ENCODE results near the gene ACADM.

ACADM gene

DNA sequence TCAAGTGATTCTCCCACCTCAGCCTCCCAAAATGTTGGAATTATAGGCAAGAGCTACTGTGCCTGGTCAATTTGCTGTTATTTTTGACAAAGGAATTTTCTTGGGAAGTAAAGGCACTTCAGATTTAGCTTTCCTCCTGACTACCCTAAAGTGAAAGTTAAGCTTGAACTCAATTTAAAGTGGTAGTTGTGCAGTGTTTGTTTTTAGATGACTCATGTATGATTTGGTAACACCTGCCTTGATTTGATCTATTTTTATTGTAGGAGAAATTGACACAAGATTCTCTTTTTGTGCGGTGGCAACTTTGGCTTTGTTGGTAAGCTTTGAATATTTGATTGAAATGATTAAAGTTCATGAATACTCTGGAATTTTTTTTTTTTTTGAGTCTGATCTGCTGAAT, 66.5 kb downstream of the ACADM start:
- peak overlapping the region; percentile 0 for H3K4me3 ChIP-seq (ENCODE audit: low read depth, low read length)
- TF ChIP-seq, protein P1, sequence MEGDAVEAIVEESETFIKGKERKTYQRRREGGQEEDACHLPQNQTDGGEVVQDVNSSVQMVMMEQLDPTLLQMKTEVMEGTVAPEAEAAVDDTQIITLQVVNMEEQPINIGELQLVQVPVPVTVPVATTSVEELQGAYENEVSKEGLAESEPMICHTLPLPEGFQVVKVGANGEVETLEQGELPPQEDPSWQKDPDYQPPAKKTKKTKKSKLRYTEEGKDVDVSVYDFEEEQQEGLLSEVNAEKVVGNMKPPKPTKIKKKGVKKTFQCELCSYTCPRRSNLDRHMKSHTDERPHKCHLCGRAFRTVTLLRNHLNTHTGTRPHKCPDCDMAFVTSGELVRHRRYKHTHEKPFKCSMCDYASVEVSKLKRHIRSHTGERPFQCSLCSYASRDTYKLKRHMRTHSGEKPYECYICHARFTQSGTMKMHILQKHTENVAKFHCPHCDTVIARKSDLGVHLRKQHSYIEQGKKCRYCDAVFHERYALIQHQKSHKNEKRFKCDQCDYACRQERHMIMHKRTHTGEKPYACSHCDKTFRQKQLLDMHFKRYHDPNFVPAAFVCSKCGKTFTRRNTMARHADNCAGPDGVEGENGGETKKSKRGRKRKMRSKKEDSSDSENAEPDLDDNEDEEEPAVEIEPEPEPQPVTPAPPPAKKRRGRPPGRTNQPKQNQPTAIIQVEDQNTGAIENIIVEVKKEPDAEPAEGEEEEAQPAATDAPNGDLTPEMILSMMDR (IDR thresholded peaks at IDR 0.05; ENCODE audit: low read depth, low read length) = no peak
- DNase-seq (ENCODE audit: low read depth, low spot score) = peak; percentile 29
- in situ Hi-C loops (cut with HindIII; ENCODE audit: low sequenced_read_pairs) = no loop called here

DNA sequence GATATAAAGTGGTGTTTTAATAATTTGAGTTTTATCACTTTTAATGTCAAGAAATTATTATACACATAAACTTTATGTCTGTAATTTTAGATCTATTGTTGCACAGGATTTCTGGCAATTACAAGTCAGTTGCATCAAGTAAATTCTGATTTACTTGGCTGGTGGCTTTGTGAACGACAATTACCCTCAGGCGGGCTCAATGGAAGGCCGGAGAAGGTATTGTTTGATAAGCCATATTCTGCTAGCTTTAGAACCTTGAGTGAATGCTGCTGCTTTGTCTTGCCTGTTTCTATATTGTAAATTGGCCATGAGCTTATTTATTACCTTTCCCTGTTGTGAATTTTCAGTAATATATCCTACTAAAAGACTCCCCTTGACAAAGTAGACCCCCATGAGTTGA, 67.6 kb downstream of the ACADM start:
- DNase-seq (ENCODE audit: low read depth, low spot score) = no peak
- H3K4me3 ChIP-seq (ENCODE audit: low read depth, low read length) = no peak overlapping the region
- in situ Hi-C loops (cut with HindIII; ENCODE audit: low sequenced_read_pairs) = no loop called here
- TF ChIP-seq, protein P1 (IDR thresholded peaks at IDR 0.05; ENCODE audit: low read depth, low read length) = no peak

DNA sequence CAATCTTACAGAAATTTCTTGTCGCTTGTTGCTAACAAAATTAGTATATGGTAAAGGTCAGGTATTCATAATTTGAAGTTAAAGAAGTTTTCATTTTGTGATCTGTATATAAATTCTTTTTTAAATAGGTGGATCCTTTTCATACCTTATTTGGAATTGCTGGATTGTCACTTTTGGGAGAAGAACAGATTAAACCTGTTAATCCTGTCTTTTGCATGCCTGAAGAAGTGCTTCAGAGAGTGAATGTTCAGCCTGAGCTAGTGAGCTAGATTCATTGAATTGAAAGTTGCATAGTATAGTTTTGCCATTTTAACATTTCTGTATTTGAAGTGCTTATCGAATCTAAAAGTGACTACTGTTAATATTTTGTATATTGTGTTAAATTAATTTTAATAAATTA, 69.9 kb downstream of the ACADM start:
- no peak for DNase-seq (ENCODE audit: low read depth, low spot score)
- no peak overlapping the region for H3K4me3 ChIP-seq (ENCODE audit: low read depth, low read length)
- TF ChIP-seq, protein P1 (IDR thresholded peaks at IDR 0.05; ENCODE audit: low read depth, low read length) = no peak
- in situ Hi-C loops (cut with HindIII; ENCODE audit: low sequenced_read_pairs) = no loop called here

DNA sequence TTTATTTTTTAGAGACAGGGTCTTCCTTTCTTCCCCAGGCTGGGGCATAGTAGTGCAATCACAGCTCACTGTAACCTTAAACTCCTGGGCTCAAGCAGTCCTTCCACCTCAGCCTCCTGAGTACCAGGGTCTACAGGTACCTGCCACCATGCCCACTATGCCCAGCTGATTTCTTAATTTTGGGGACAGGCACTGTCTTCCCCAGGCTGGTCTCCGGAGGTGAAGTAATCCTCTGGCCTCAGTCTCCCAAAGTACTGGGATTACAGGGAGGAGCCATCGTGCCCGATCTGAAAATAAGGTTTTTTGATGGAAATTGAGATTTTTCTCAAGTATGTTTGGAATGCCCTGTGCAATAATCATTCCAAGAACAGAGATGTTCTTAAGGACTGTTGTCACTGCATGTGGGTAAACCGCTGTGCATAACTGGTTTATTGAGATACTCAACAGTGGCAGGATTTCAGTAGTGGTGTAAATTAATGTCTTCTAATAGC, 71.2 kb downstream of the ACADM start:
- DNase-seq (ENCODE audit: low read depth, low spot score) = no peak
- TF ChIP-seq, protein P1 (IDR thresholded peaks at IDR 0.05; ENCODE audit: low read depth, low read length) = no peak
- in situ Hi-C loops (cut with HindIII; ENCODE audit: low sequenced_read_pairs) = no loop called here
- H3K4me3 ChIP-seq (ENCODE audit: low read depth, low read length) = no peak overlapping the region

DNA sequence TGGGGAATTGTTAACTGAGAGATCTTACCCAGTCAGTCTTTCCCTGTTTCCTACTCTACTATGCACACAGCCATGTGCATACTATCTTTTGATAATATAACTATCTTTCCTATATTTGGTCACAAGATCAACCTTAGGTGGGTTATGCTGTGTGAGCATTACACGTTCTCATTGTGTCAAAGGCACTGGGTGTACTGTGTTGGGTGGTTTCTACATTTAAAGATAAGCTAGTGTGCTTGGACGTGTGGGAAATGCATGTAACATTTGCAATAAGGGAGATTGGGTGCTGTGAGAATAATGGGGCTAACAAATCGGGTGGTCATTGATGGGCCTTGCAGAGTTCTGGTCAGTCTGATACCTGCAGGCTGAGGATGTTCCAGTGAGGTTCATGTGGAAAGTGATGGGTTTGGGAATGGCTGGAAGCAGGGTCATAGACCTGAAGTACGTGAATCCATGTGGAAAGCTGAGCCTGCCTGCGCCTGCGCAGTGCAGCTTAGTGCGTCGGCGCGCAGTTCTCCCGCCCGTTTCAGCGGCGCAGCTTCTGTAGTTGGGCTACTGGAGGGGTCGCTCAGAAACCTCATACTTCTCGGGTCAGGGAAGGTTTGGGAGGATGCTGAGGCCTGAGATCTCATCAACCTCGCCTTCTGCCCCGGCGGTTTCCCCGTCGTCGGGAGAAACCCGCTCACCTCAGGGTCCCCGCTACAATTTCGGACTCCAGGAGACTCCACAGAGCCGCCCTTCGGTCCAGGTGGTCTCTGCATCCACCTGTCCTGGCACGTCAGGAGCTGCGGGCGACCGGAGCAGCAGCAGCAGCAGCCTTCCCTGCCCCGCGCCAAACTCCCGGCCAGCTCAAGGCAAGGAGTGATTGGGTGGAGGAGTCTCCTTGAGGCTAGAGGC, 72.1 kb downstream of the ACADM start, which contains the start of gene MSH4:
TSS of gene MSH4 (plus strand) at position 507 of the 897 bp plus-strand sequence. CDS start at position 611, 104 bp downstream.
- in situ Hi-C loops (cut with HindIII; ENCODE audit: low sequenced_read_pairs) = no loop called here
- TF ChIP-seq, protein P1 (IDR thresholded peaks at IDR 0.05; ENCODE audit: low read depth, low read length) = no peak
- DNase-seq (ENCODE audit: low read depth, low spot score) = no peak
- H3K4me3 ChIP-seq (ENCODE audit: low read depth, low read length) = no peak within 1 kb of the TSS

DNA sequence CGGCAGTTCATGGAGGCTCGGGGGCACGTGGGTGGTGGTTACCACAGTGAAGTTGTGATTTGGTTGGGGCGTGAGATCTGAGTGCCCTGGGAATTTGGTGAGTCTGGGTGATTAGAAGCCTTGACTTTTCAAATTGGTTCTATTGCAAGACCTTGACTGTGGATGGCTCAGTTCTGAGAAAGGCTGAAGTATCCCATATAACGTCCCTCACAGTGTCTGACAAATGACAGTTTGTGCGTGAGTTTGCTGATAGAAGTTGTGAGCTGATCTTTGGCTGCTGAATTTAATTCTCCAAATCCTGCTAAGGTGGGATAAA, 72.7 kb downstream of the ACADM start:
- H3K4me3 ChIP-seq (ENCODE audit: low read depth, low read length) = no peak overlapping the region
- in situ Hi-C loops (cut with HindIII; ENCODE audit: low sequenced_read_pairs) = no loop called here
- no peak for DNase-seq (ENCODE audit: low read depth, low spot score)
- TF ChIP-seq, protein P1 (IDR thresholded peaks at IDR 0.05; ENCODE audit: low read depth, low read length) = no peak
